ENCODE data around the gene GPC5.

GPC5 gene

GRCh38 chr13:92137520-92137919, 739.1 kb downstream of the GPC5 start:
- Histone ChIP-seq H3K36me3 (ENCODE audit: control insufficient read depth, low read depth, low read length) (no peaks in the 10 kb centered on the region), H3K9ac (ENCODE audit: low read length) (no peak overlapping the region), H3K9me3 (ENCODE audit: control insufficient read depth, low read depth, low read length) (no peaks in the 10 kb centered on the region), H3K4me3 (ENCODE audit: low read length) (no peak overlapping the region), H3K27me3 (ENCODE audit: control insufficient read depth, insufficient read depth, low read length) (no peaks in the 10 kb centered on the region), H3K27ac (ENCODE audit: low read length) (no peak overlapping the region), H3K4me1 (ENCODE audit: control insufficient read depth, low read depth, low read length) (no peaks in the 10 kb centered on the region)

- H3K36me3 ChIP-seq (ENCODE audit: control insufficient read depth, low read depth, low read length): no peaks in the 10 kb centered on the region
- H3K4me1 ChIP-seq (ENCODE audit: control insufficient read depth, low read depth, low read length): no peaks in the 10 kb centered on the region
- H3K9me3 ChIP-seq (ENCODE audit: control insufficient read depth, low read depth, low read length): no peaks in the 10 kb centered on the region
- H3K4me3 ChIP-seq (ENCODE audit: low read length): no peak overlapping the region
- no peaks in the 10 kb centered on the region for H3K27me3 ChIP-seq (ENCODE audit: control insufficient read depth, insufficient read depth, low read length)
- no peak overlapping the region for H3K9ac ChIP-seq (ENCODE audit: low read length)
- H3K27ac ChIP-seq (ENCODE audit: low read length): no peak overlapping the region
These were observed 745.3 kb downstream of the GPC5 start for GRCh38 chr13:92143766-92144165.

- H3K27me3 ChIP-seq (ENCODE audit: control insufficient read depth, insufficient read depth, low read length): no peaks in the 10 kb centered on the region
- H3K4me3 ChIP-seq (ENCODE audit: low read length): no peak overlapping the region
- no peaks in the 10 kb centered on the region for H3K36me3 ChIP-seq (ENCODE audit: control insufficient read depth, low read depth, low read length)
- no peaks in the 10 kb centered on the region for H3K9me3 ChIP-seq (ENCODE audit: control insufficient read depth, low read depth, low read length)
- H3K27ac ChIP-seq (ENCODE audit: low read length): no peak overlapping the region
- H3K4me1 ChIP-seq (ENCODE audit: control insufficient read depth, low read depth, low read length): no peaks in the 10 kb centered on the region
- H3K9ac ChIP-seq (ENCODE audit: low read length): no peak overlapping the region
These were observed 752.2 kb downstream of the GPC5 start for GRCh38 chr13:92150606-92151005.

- Histone ChIP-seq H3K4me1 (ENCODE audit: control insufficient read depth, low read depth, low read length) (no peaks in the 10 kb centered on the region), H3K27ac (ENCODE audit: low read length) (no peak overlapping the region), H3K36me3 (ENCODE audit: control insufficient read depth, low read depth, low read length) (no peaks in the 10 kb centered on the region), H3K4me3 (ENCODE audit: low read length) (no peak overlapping the region), H3K9ac (ENCODE audit: low read length) (no peak overlapping the region), H3K27me3 (ENCODE audit: control insufficient read depth, insufficient read depth, low read length) (no peaks in the 10 kb centered on the region), H3K9me3 (ENCODE audit: control insufficient read depth, low read depth, low read length) (no peaks in the 10 kb centered on the region)
These were observed 759.9 kb downstream of the GPC5 start for GRCh38 chr13:92158346-92158745.

GRCh38 chr13:92164822-92165221, 766.4 kb downstream of the GPC5 start:
- Histone ChIP-seq H3K4me3 (ENCODE audit: low read length) (no peak overlapping the region), H3K27me3 (ENCODE audit: control insufficient read depth, insufficient read depth, low read length) (no peaks in the 10 kb centered on the region), H3K27ac (ENCODE audit: low read length) (no peak overlapping the region), H3K9me3 (ENCODE audit: control insufficient read depth, low read depth, low read length) (no peaks in the 10 kb centered on the region), H3K36me3 (ENCODE audit: control insufficient read depth, low read depth, low read length) (no peaks in the 10 kb centered on the region), H3K9ac (ENCODE audit: low read length) (no peak overlapping the region), H3K4me1 (ENCODE audit: control insufficient read depth, low read depth, low read length) (no peaks in the 10 kb centered on the region)

GRCh38 chr13:92172191-92172590, 773.8 kb downstream of the GPC5 start:
- no peaks in the 10 kb centered on the region for H3K36me3 ChIP-seq (ENCODE audit: control insufficient read depth, low read depth, low read length)
- no peaks in the 10 kb centered on the region for H3K4me1 ChIP-seq (ENCODE audit: control insufficient read depth, low read depth, low read length)
- H3K27ac ChIP-seq (ENCODE audit: low read length): no peak overlapping the region
- H3K27me3 ChIP-seq (ENCODE audit: control insufficient read depth, insufficient read depth, low read length): no peaks in the 10 kb centered on the region
- H3K9me3 ChIP-seq (ENCODE audit: control insufficient read depth, low read depth, low read length): no peaks in the 10 kb centered on the region
- H3K9ac ChIP-seq (ENCODE audit: low read length): no peak overlapping the region
- H3K4me3 ChIP-seq (ENCODE audit: low read length): no peak overlapping the region

- H3K4me1 ChIP-seq (ENCODE audit: control insufficient read depth, low read depth, low read length): no peaks in the 10 kb centered on the region
- no peaks in the 10 kb centered on the region for H3K9me3 ChIP-seq (ENCODE audit: control insufficient read depth, low read depth, low read length)
- no peak overlapping the region for H3K4me3 ChIP-seq (ENCODE audit: low read length)
- no peak overlapping the region for H3K9ac ChIP-seq (ENCODE audit: low read length)
- no peaks in the 10 kb centered on the region for H3K36me3 ChIP-seq (ENCODE audit: control insufficient read depth, low read depth, low read length)
- H3K27me3 ChIP-seq (ENCODE audit: control insufficient read depth, insufficient read depth, low read length): no peaks in the 10 kb centered on the region
- H3K27ac ChIP-seq (ENCODE audit: low read length): no peak overlapping the region
These were observed 774.8 kb downstream of the GPC5 start for GRCh38 chr13:92173254-92173653.

GRCh38 chr13:92175330-92175729, 776.9 kb downstream of the GPC5 start:
- Histone ChIP-seq H3K9ac (ENCODE audit: low read length) (no peak overlapping the region), H3K4me3 (ENCODE audit: low read length) (no peak overlapping the region), H3K27ac (ENCODE audit: low read length) (no peak overlapping the region), H3K4me1 (ENCODE audit: control insufficient read depth, low read depth, low read length) (no peaks in the 10 kb centered on the region), H3K9me3 (ENCODE audit: control insufficient read depth, low read depth, low read length) (no peaks in the 10 kb centered on the region), H3K36me3 (ENCODE audit: control insufficient read depth, low read depth, low read length) (no peaks in the 10 kb centered on the region), H3K27me3 (ENCODE audit: control insufficient read depth, insufficient read depth, low read length) (no peaks in the 10 kb centered on the region)

GRCh38 chr13:92177966-92178365, 779.5 kb downstream of the GPC5 start:
- Histone ChIP-seq H3K27ac (ENCODE audit: low read length) (no peak overlapping the region), H3K4me3 (ENCODE audit: low read length) (no peak overlapping the region), H3K9me3 (ENCODE audit: control insufficient read depth, low read depth, low read length) (no peaks in the 10 kb centered on the region), H3K9ac (ENCODE audit: low read length) (no peak overlapping the region), H3K27me3 (ENCODE audit: control insufficient read depth, insufficient read depth, low read length) (no peaks in the 10 kb centered on the region), H3K4me1 (ENCODE audit: control insufficient read depth, low read depth, low read length) (no peaks in the 10 kb centered on the region), H3K36me3 (ENCODE audit: control insufficient read depth, low read depth, low read length) (no peaks in the 10 kb centered on the region)

- H3K9me3 ChIP-seq (ENCODE audit: control insufficient read depth, low read depth, low read length): no peaks in the 10 kb centered on the region
- no peak overlapping the region for H3K9ac ChIP-seq (ENCODE audit: low read length)
- H3K4me3 ChIP-seq (ENCODE audit: low read length): no peak overlapping the region
- no peaks in the 10 kb centered on the region for H3K4me1 ChIP-seq (ENCODE audit: control insufficient read depth, low read depth, low read length)
- H3K36me3 ChIP-seq (ENCODE audit: control insufficient read depth, low read depth, low read length): no peaks in the 10 kb centered on the region
- H3K27ac ChIP-seq (ENCODE audit: low read length): no peak overlapping the region
- H3K27me3 ChIP-seq (ENCODE audit: control insufficient read depth, insufficient read depth, low read length): no peaks in the 10 kb centered on the region
These were observed 780.8 kb downstream of the GPC5 start for GRCh38 chr13:92179223-92179622.

GRCh38 chr13:92187378-92187989, 789.1 kb downstream of the GPC5 start:
- Histone ChIP-seq H3K9ac (ENCODE audit: low read length) (no peak overlapping the region), H3K4me1 (ENCODE audit: control insufficient read depth, low read depth, low read length) (no peaks in the 10 kb centered on the region), H3K27ac (ENCODE audit: low read length) (no peak overlapping the region), H3K36me3 (ENCODE audit: control insufficient read depth, low read depth, low read length) (no peaks in the 10 kb centered on the region), H3K9me3 (ENCODE audit: control insufficient read depth, low read depth, low read length) (no peaks in the 10 kb centered on the region), H3K27me3 (ENCODE audit: control insufficient read depth, insufficient read depth, low read length) (no peaks in the 10 kb centered on the region), H3K4me3 (ENCODE audit: low read length) (no peak overlapping the region)

- H3K4me1 ChIP-seq (ENCODE audit: control insufficient read depth, low read depth, low read length): no peaks in the 10 kb centered on the region
- H3K27me3 ChIP-seq (ENCODE audit: control insufficient read depth, insufficient read depth, low read length): no peaks in the 10 kb centered on the region
- no peaks in the 10 kb centered on the region for H3K36me3 ChIP-seq (ENCODE audit: control insufficient read depth, low read depth, low read length)
- no peaks in the 10 kb centered on the region for H3K9me3 ChIP-seq (ENCODE audit: control insufficient read depth, low read depth, low read length)
- no peak overlapping the region for H3K9ac ChIP-seq (ENCODE audit: low read length)
- H3K27ac ChIP-seq (ENCODE audit: low read length): no peak overlapping the region
- H3K4me3 ChIP-seq (ENCODE audit: low read length): no peak overlapping the region
These were observed 790.2 kb downstream of the GPC5 start for GRCh38 chr13:92188574-92188973.

Measured in iPS-18a (cell line).